OCI-LY1 (cell line): ENCODE measurements around the gene BCL11A.

Experiments
- H2AFZ ChIP-seq: fragments of 200-600 bp; sonication (generic), shearing (Covaris generic); 2 replicates; pipeline ENCODE4 v1.6.0; 2014; ENCODE audit warnings: antibody characterized with exemption, mild to moderate bottlenecking, low read length
- H3F3A ChIP-seq: fragments of 200-600 bp; sonication (generic), shearing (Covaris generic); 2 replicates; pipeline ENCODE4 v1.6.0; 2014; ENCODE audit warnings: mild to moderate bottlenecking, antibody characterized with exemption, low read length, moderate library complexity; ENCODE audit not compliant: insufficient read depth
- H3K27ac ChIP-seq: fragments of 200-600 bp; sonication (generic); 2 replicates; pipeline ENCODE4 v1.5.1; 2014; ENCODE audit warnings: low read length, mixed run types, mild to moderate bottlenecking, low read depth; ENCODE audit not compliant: poor library complexity, severe bottlenecking
- H3K27me3 ChIP-seq: fragments of 200-600 bp; sonication (generic); 2 replicates; pipeline ENCODE4 v1.6.0; 2014; ENCODE audit warnings: antibody characterized with exemption, mild to moderate bottlenecking, low read length, moderate library complexity; ENCODE audit not compliant: insufficient read depth
- H3K36me3 ChIP-seq: fragments of 200-600 bp; sonication (generic); 2 replicates; pipeline ENCODE4 v1.6.1; 2014; ENCODE audit warnings: mild to moderate bottlenecking, antibody characterized with exemption, low read length, moderate library complexity, mixed read lengths; ENCODE audit not compliant: insufficient read depth
- H3K4me1 ChIP-seq: fragments of 200-600 bp; sonication (generic); 2 replicates; pipeline ENCODE4 v1.5.1; 2014; ENCODE audit warnings: mild to moderate bottlenecking, low read length, moderate library complexity; ENCODE audit not compliant: insufficient read depth, severe bottlenecking
- H3K4me2 ChIP-seq: fragments of 200-600 bp; sonication (generic), shearing (Covaris generic); 2 replicates; pipeline ENCODE4 v1.6.1; 2014; ENCODE audit warnings: low read length
- H3K4me3 ChIP-seq: fragments of 200-600 bp; sonication (generic); 2 replicates; pipeline ENCODE4 v1.5.1; 2014; ENCODE audit warnings: low read length, low read depth, mild to moderate bottlenecking, mixed read lengths; ENCODE audit not compliant: poor library complexity, severe bottlenecking
- H3K79me2 ChIP-seq: fragments of 200-600 bp; shearing (Covaris generic); 2 replicates; pipeline ENCODE4 v1.6.1; 2016; ENCODE audit warnings: mixed run types, low read length, mixed read lengths; ENCODE audit not compliant: insufficient read depth
- H3K9ac ChIP-seq: fragments of 200-600 bp; sonication (generic), shearing (Covaris generic); 2 replicates; pipeline ENCODE4 v1.6.1; 2014; ENCODE audit warnings: mild to moderate bottlenecking, low read length, mixed read lengths
- H3K9me2 ChIP-seq: fragments of 200-600 bp; sonication (generic), shearing (Covaris generic); 2 replicates; pipeline ENCODE4 v1.6.1; 2014; ENCODE audit warnings: low read depth, mild to moderate bottlenecking, low read length, mixed read lengths
- H3K9me3 ChIP-seq: fragments of 200-600 bp; shearing (Covaris generic); 2 replicates; pipeline ENCODE4 v1.6.1; 2014; ENCODE audit warnings: low read length, mixed read lengths
- H4K20me1 ChIP-seq: fragments of 200-600 bp; sonication (generic), shearing (Covaris generic); 2 replicates; pipeline ENCODE4 v1.6.0; 2016; ENCODE audit warnings: mild to moderate bottlenecking, low read length; ENCODE audit not compliant: insufficient read depth
- CTCF ChIP-seq: fragments of 200-600 bp; sonication (generic), shearing (Covaris generic); IDR thresholded peaks from 2 replicates; pipeline ENCODE4 v1.5.1; 2017; ENCODE audit warnings: mild to moderate bottlenecking, antibody characterized with exemption, low read length, moderate library complexity, mixed read lengths
- EZH2 ChIP-seq: fragments of 200-600 bp; sonication (generic), shearing (Covaris generic); IDR thresholded peaks from 2 replicates; pipeline ENCODE4 v1.8.0; 2017; ENCODE audit warnings: borderline replicate concordance, mixed run types, mild to moderate bottlenecking, antibody characterized with exemption, low read length, moderate library complexity, mixed read lengths

Gene BCL11A

GRCh38 chr2:60461421-60462108 lies 91.9 kb downstream of the BCL11A start:
- no peak for TF ChIP-seq CTCF
- TF ChIP-seq EZH2: no peak
- Histone ChIP-seq H4K20me1 (no peaks in the 10 kb centered on the region), H3K9me3 (no peaks in the 10 kb centered on the region), H3K79me2 (no peaks in the 10 kb centered on the region), H3K36me3 (no peaks in the 10 kb centered on the region), H3K4me2 (no peak overlapping the region), H3K4me3 (no peak overlapping the region), H3K9me2 (no peaks in the 10 kb centered on the region), H3K4me1 (peaks cover 9% of the 10 kb centered on the region), H3K27me3 (no peaks in the 10 kb centered on the region), H3K9ac (no peak overlapping the region), H3K27ac (no peak overlapping the region), H3F3A (no peaks in the 10 kb centered on the region), H2AFZ (no peak overlapping the region)

- H3K27ac ChIP-seq: no peak overlapping the region
- no peaks in the 10 kb centered on the region for H3F3A ChIP-seq
- H3K9me2 ChIP-seq: no peaks in the 10 kb centered on the region
- H3K9ac ChIP-seq: no peak overlapping the region
- H4K20me1 ChIP-seq: no peaks in the 10 kb centered on the region
- H3K36me3 ChIP-seq: no peaks in the 10 kb centered on the region
- H3K27me3 ChIP-seq: no peaks in the 10 kb centered on the region
- no peaks in the 10 kb centered on the region for H3K79me2 ChIP-seq
- no peak overlapping the region for H3K4me2 ChIP-seq
- no peak overlapping the region for H2AFZ ChIP-seq
- TF ChIP-seq CTCF (no peak), EZH2 (no peak)
- no peaks in the 10 kb centered on the region for H3K9me3 ChIP-seq
- H3K4me1 ChIP-seq: peaks cover 9% of the 10 kb centered on the region
- H3K4me3 ChIP-seq: no peak overlapping the region
These were observed 92.7 kb downstream of the BCL11A start for GRCh38 chr2:60460577-60461420.

DNA sequence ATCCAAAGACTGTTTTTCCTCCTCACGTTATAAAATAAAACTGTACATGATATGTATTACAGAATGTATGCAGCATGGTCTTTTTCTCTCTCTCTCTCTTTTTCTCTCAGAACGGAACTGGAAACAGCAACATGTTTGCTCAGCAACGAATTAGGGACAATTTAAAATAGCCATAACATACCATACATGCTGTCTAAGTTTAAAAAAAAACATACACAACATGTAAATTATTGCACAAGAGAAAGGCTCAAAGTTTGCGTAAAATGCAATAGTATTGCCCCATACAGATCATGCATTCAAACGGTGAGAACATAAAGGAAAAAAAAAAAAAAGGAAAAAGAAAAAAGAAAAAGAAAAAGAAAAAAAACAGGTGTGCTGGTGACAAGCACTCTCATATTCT lies 93.6 kb downstream of the BCL11A start:
- H3K9me2 ChIP-seq: no peaks in the 10 kb centered on the region
- H3K4me3 ChIP-seq: no peak overlapping the region
- no peaks in the 10 kb centered on the region for H3K79me2 ChIP-seq
- H3K9me3 ChIP-seq: no peaks in the 10 kb centered on the region
- H3F3A ChIP-seq: no peaks in the 10 kb centered on the region
- H2AFZ ChIP-seq: no peak overlapping the region
- peaks cover 9% of the 10 kb centered on the region for H3K4me1 ChIP-seq
- TF ChIP-seq CTCF (no peak), EZH2 (no peak)
- no peaks in the 10 kb centered on the region for H4K20me1 ChIP-seq
- H3K27ac ChIP-seq: no peak overlapping the region
- no peak overlapping the region for H3K4me2 ChIP-seq
- H3K27me3 ChIP-seq: no peaks in the 10 kb centered on the region
- H3K36me3 ChIP-seq: no peaks in the 10 kb centered on the region
- H3K9ac ChIP-seq: no peak overlapping the region
